Esophagus squamous epithelium (tissue), 5 donors: ENCODE measurements around the gene CHTOP. TPM values are rescaled to one million over a fixed set of nuclear protein-coding genes. Genes with fewer than 3 reads are reported as not detected.

ENCODE experiments used
- DNase-seq: peaks from one replicate; lab custom pipeline; 2025; lab: John Stamatoyannopoulos, UW
- H3K27ac ChIP-seq, 4 donors: fragments of 200-600 bp; sonication (generic); one replicate each; pipeline ENCODE4 v1.5.1; 2016 to 2019; ENCODE audit warnings: mild to moderate bottlenecking in 1 of 4
- H3K27me3 ChIP-seq, 4 donors: fragments of 200-600 bp; sonication (generic); 1 replicate in 3 of 4; 2 replicates in 1 of 4; pipeline versions ENCODE4 v1.5.1 to v1.6.0; 2017 to 2021; ENCODE audit warnings: antibody characterized with exemption in 1 of 4
- H3K36me3 ChIP-seq, 3 donors: fragments of 200-600 bp; sonication (generic); one replicate each; pipeline ENCODE4 v1.5.1; 2016 to 2019
- H3K4me1 ChIP-seq, 3 donors: fragments of 200-600 bp; sonication (generic); one replicate each; pipeline ENCODE4 v1.5.1; 2017 to 2019
- H3K4me3 ChIP-seq, 4 donors: fragments of 200-600 bp; sonication (generic); 1 replicate in 3 of 4; 2 replicates in 1 of 4; pipeline ENCODE4 v1.5.1; 2016 to 2019; ENCODE audit warnings: mild to moderate bottlenecking in 2 of 4, moderate library complexity in 1 of 4
- H3K9me3 ChIP-seq, 3 donors: fragments of 200-600 bp; sonication (generic); one replicate each; pipeline ENCODE4 v1.5.1; 2016 to 2019
- CTCF ChIP-seq, 6 experiments: fragments of 450-650 bp in 4 of 6; fragments of 200-600 bp in 2 of 6; sonication (generic) in 2 of 6; IDR thresholded peaks; one replicate each; pipeline ENCODE4 v1.5.1; 2016 to 2019; ENCODE audit warnings: antibody characterized with exemption in 6 of 6, mild to moderate bottlenecking in 4 of 6, moderate library complexity in 4 of 6
- POLR2A ChIP-seq, 4 donors: fragments of 450-650 bp; IDR thresholded peaks; one replicate each; pipeline ENCODE4 v1.6.1; 2017; ENCODE audit warnings: antibody characterized with exemption in 4 of 4, mild to moderate bottlenecking in 4 of 4, moderate library complexity in 3 of 4
- WGBS, 2 donors: methylation state at CpG; one replicate each; pipeline ENCODE4 v1.1.5; 2018; 5-methylcytosine and 5-hydroxymethylcytosine counted together
- intact Hi-C: fragments of 100-400 bp; cut with DNase I; formaldehyde crosslinking; loops from one replicate; pipeline ENCODE4 v1.15.0; 2022
- total RNA-seq, 4 donors: library from RNA; depleted of rRNA; stranded (reverse); fragments of >200 nt; gene quantifications; one replicate each; pipeline ENCODE4 v1.1.0, GENCODE V29; 2016
- donor health status: DM: yes; HTN: yes; CAD: no.

The CHTOP gene
- total RNA-seq, 4 donors from 2014 or later = 35.0 to 58.9 (median 47.3) TPM

GRCh38 chr1:153677718-153678518, 44.1 kb downstream of the CHTOP start:
- DNase-seq = no peak
- peak overlapping the region; percentile 37 to 70 (median 48) for H3K4me3 ChIP-seq
- peaks cover 19 to 28% (median 22%) of the 10 kb centered on the region in 3 donors for H3K4me1 ChIP-seq
- peak overlapping the region in 3 of 4 donors; percentile 60 to 82 (median 68) for H3K27ac ChIP-seq
- H3K27me3 ChIP-seq = peaks cover 3 to 44% (median 7%) of the 10 kb centered on the region in 4 donors
- intact Hi-C loops = loop anchor here (10.0 kb wide), 1 partner anchor 307 kb away; the partner anchor contains the start of gene RAB13
- H3K9me3 ChIP-seq = no peaks in the 10 kb centered on the region
- peaks cover 0 to 6% (median 0%) of the 10 kb centered on the region in 3 donors for H3K36me3 ChIP-seq
- no peak for TF ChIP-seq POLR2A (IDR thresholded peaks at IDR 0.05)
- peak; percentile 74 to 84 (median 79) for TF ChIP-seq CTCF (IDR thresholded peaks at IDR 0.05)
- WGBS, 2 donors = 1 to 2% methylated on average over 19 to 23 of the region's 29 CpGs

GRCh38 chr1:153678519-153679336, 44.9 kb downstream of the CHTOP start, which contains the start of gene NPR1:
Gene NPR1 (plus strand): TSS chr1:153678688. CDS start chr1:153679109, 421 bp downstream.
- 1% methylated on average over 26 to 32 of the region's 78 CpGs for WGBS, 2 donors
- Histone ChIP-seq H3K4me3 (peak within 1 kb of the TSS; percentile 37 to 70 (median 48)), H3K27ac (peak within 1 kb of the TSS; percentile 34 to 82 (median 64)), H3K9me3 (no peaks in the 10 kb centered on the region), H3K27me3 (peaks cover 3 to 44% (median 7%) of the 10 kb centered on the region in 4 donors), H3K36me3 (peaks cover 0 to 6% (median 0%) of the 10 kb centered on the region in 3 donors), H3K4me1 (peaks cover 19 to 28% (median 22%) of the 10 kb centered on the region in 3 donors)
- TF ChIP-seq POLR2A (IDR thresholded peaks at IDR 0.05) (no peak), CTCF (IDR thresholded peaks at IDR 0.05) (no peak)
- no peak for DNase-seq
- intact Hi-C loops = loop anchor here (10.0 kb wide), 1 partner anchor 306 kb away; the partner anchor contains the start of gene RAB13

- H3K27ac ChIP-seq = peak overlapping the region; percentile 34 to 82 (median 64)
- peaks cover 0 to 6% (median 0%) of the 10 kb centered on the region in 3 donors for H3K36me3 ChIP-seq
- intact Hi-C loops = loop anchor here (5.0 to 10.0 kb wide), 2 partner anchors 68 to 305 kb away; partner anchors contain the start of gene RAB13
- H3K4me1 ChIP-seq = peaks cover 19 to 34% (median 22%) of the 10 kb centered on the region in 3 donors
- DNase-seq = no peak
- no peaks in the 10 kb centered on the region for H3K9me3 ChIP-seq
- H3K4me3 ChIP-seq = peak overlapping the region; percentile 37 to 70 (median 48)
- TF ChIP-seq POLR2A (IDR thresholded peaks at IDR 0.05) (no peak), CTCF (IDR thresholded peaks at IDR 0.05) (peak in 3 of 6 experiments; percentile 18 to 34 (median 20))
- peaks cover 3 to 44% (median 7%) of the 10 kb centered on the region in 4 donors for H3K27me3 ChIP-seq
- 9 to 17% methylated on average over 16 to 18 of the region's 73 CpGs for WGBS, 2 donors
These were observed 45.7 kb downstream of the CHTOP start for GRCh38 chr1:153679337-153680119.

- Histone ChIP-seq H3K27ac (peak overlapping the region in 2 of 4 donors; percentile 60 to 82), H3K4me1 (peaks cover 19 to 34% (median 22%) of the 10 kb centered on the region in 3 donors), H3K4me3 (peak overlapping the region in 3 of 4 donors; percentile 44 to 70 (median 52)), H3K9me3 (no peaks in the 10 kb centered on the region), H3K36me3 (peaks cover 0 to 6% (median 0%) of the 10 kb centered on the region in 3 donors), H3K27me3 (peaks cover 3 to 44% (median 7%) of the 10 kb centered on the region in 4 donors)
- TF ChIP-seq POLR2A (IDR thresholded peaks at IDR 0.05) (no peak), CTCF (IDR thresholded peaks at IDR 0.05) (no peak)
- DNase-seq = no peak
- intact Hi-C loops = loop anchor here (5.0 kb wide), 1 partner anchor 67 kb away; no protein-coding TSS in a partner anchor
- WGBS, 2 donors = 36 to 37% methylated on average over 6 to 9 of the region's 10 CpGs
These were observed 46.2 kb downstream of the CHTOP start for GRCh38 chr1:153680120-153680403.
